GM19035 (cell line): ENCODE measurements around the gene KIAA0513.

Source experiments
- ATAC-seq: cut with Tn5 transposase; IDR thresholded peaks from one replicate; pipeline ENCODE4 v1.9.1; 2021; ENCODE audit not compliant: unreplicated experiment

Gene KIAA0513

GRCh38 chr16:85128079-85128837 is 100.7 kb downstream of the KIAA0513 start:
- ATAC-seq: no peak

- ATAC-seq: no peak
Observed at GRCh38 chr16:85129876-85130704, 102.5 kb downstream of the KIAA0513 start.

- ATAC-seq: no peak
Observed at GRCh38 chr16:85130705-85131028, 103.1 kb downstream of the KIAA0513 start.

GRCh38 chr16:85132456-85133289 is 105.1 kb downstream of the KIAA0513 start:
- no peak for ATAC-seq

GRCh38 chr16:85133290-85133599 is 105.7 kb downstream of the KIAA0513 start:
- no peak for ATAC-seq

- ATAC-seq: no peak
Observed at GRCh38 chr16:85134076-85134788, 106.6 kb downstream of the KIAA0513 start.

- ATAC-seq: no peak
Observed at GRCh38 chr16:85134789-85135142, 107.2 kb downstream of the KIAA0513 start.

GRCh38 chr16:85136213-85136701 is 108.7 kb downstream of the KIAA0513 start:
- no peak for ATAC-seq

- no peak for ATAC-seq
Observed at GRCh38 chr16:85136702-85137322, 109.2 kb downstream of the KIAA0513 start.

- ATAC-seq: no peak
Observed at GRCh38 chr16:85137323-85138072, 109.9 kb downstream of the KIAA0513 start.

GRCh38 chr16:85138073-85138824 is 110.7 kb downstream of the KIAA0513 start:
- ATAC-seq: no peak

- ATAC-seq: no peak
Observed at GRCh38 chr16:85138825-85139627, 111.4 kb downstream of the KIAA0513 start.

GRCh38 chr16:85139881-85140339 is 112.3 kb downstream of the KIAA0513 start:
- ATAC-seq: no peak

GRCh38 chr16:85140455-85141012 is 112.9 kb downstream of the KIAA0513 start:
- ATAC-seq: no peak

GRCh38 chr16:85141491-85142128 is 114.0 kb downstream of the KIAA0513 start:
- no peak for ATAC-seq

- ATAC-seq: no peak
Observed at GRCh38 chr16:85142129-85142513, 114.5 kb downstream of the KIAA0513 start.

- ATAC-seq: no peak
Observed at GRCh38 chr16:85142771-85143211, 115.2 kb downstream of the KIAA0513 start.
